A549 (cell line): ENCODE results near the gene TBC1D14. TPM values are rescaled to one million over a fixed set of nuclear protein-coding genes. Genes with fewer than 3 reads are reported as not detected.

ENCODE experiments used
- ATAC-seq, 2 experiments: fragments of 200-7000 bp in 1 of 2; fragments of >200 bp in 1 of 2; cut with Nextera tagmentation in 1 of 2; cut with Tn5 transposase in 1 of 2; 3 replicates each; pipeline versions ENCODE4 v1.8.0 to v1.9.1; 2018 to 2020; ENCODE audit warnings: mild to moderate bottlenecking in 1 of 2, moderate library complexity in 1 of 2
- CTCF ChIA-PET: fragments of 300-600 bp; sonication (Branson Sonifier 250); formaldehyde crosslinking; extraction: SDS; loops from one replicate; lab custom pipeline; 2021; ENCODE audit warnings: antibody characterized with exemption, inconsistent platforms; lab: Yijun Ruan, JAX
- POLR2A ChIA-PET: fragments of 350-600 bp; formaldehyde crosslinking; extraction: SDS; loops from one replicate; lab custom pipeline; 2021; ENCODE audit warnings: antibody characterized with exemption, inconsistent platforms; lab: Yijun Ruan, JAX
- DNase-seq, 2 experiments: peaks; one replicate each; pipeline versions ENCODE4 v3.0.0 to v3.0.0-alpha.2; 2011 to 2016; ENCODE audit warnings: low read depth in 1 of 2, low spot score in 1 of 2
- FAIRE-seq: peaks from 2 replicates; lab custom pipeline; 2011; peaks lifted over from hg19 to GRCh38; lab: Jason Lieb, UNC
- H3K27ac ChIP-seq, 2 experiments: fragments of >200 bp; sonication (Bioruptor Twin); formaldehyde crosslinking; 3 replicates each; pipeline ENCODE4 v1.5.1; 2016 to 2017
- H3K4me1 ChIP-seq: fragments of >200 bp; sonication (Bioruptor Twin); formaldehyde crosslinking; 3 replicates; pipeline ENCODE4 v1.6.1; 2016
- H3K4me2 ChIP-seq: fragments of >200 bp; sonication (Bioruptor Twin); formaldehyde crosslinking; 3 replicates; pipeline ENCODE4 v1.6.1; 2016
- H3K4me3 ChIP-seq: fragments of >200 bp; sonication (Bioruptor Twin); formaldehyde crosslinking; 3 replicates; pipeline ENCODE4 v1.5.1; 2016
- H3K9me3 ChIP-seq: fragments of >200 bp; sonication (Bioruptor Twin); formaldehyde crosslinking; 3 replicates; pipeline ENCODE4 v1.6.1; 2016
- BHLHE40 ChIP-seq: IDR thresholded peaks from 2 replicates; pipeline ENCODE4 v1.6.1; 2012; ENCODE audit warnings: low read depth, low read length, inconsistent platforms
- EHMT2 ChIP-seq: fragments of 200-600 bp; sonication (generic); IDR thresholded peaks from 2 replicates; pipeline ENCODE4 v1.6.1; 2016; ENCODE audit warnings: antibody characterized with exemption, low read depth, mild to moderate bottlenecking, moderate library complexity
- EP300 ChIP-seq, 2 experiments: fragments of >200 bp; sonication (Bioruptor Twin); formaldehyde crosslinking; IDR thresholded peaks; 2 replicates in 1 of 2; 3 replicates in 1 of 2; pipeline ENCODE4 v1.6.1; 2016 to 2017
- ESRRA ChIP-seq: fragments of 150-350 bp; IDR thresholded peaks from 2 replicates; pipeline ENCODE4 v1.6.1; 2014; ENCODE audit warnings: mild to moderate bottlenecking, low read length, borderline replicate concordance
- FOSB ChIP-seq: fragments of 250-450 bp; sonication (Bioruptor Pico); IDR thresholded peaks from 2 replicates; pipeline ENCODE4 v1.5.0; 2020; ENCODE audit warnings: mild to moderate bottlenecking, moderate library complexity
- FOSL2 ChIP-seq, 2 experiments: fragments of 450-650 bp in 1 of 2; fragments of >200 bp in 1 of 2; sonication (Bioruptor Twin) in 1 of 2; formaldehyde crosslinking; IDR thresholded peaks; 2 replicates each; pipeline versions ENCODE4 v1.5.0 to v1.6.1; 2016 to 2020; ENCODE audit warnings: mild to moderate bottlenecking in 1 of 2, moderate library complexity in 1 of 2
- GATA3 ChIP-seq: IDR thresholded peaks from 2 replicates; pipeline ENCODE4 v1.6.1; 2012; ENCODE audit warnings: borderline replicate concordance
- HDAC2 ChIP-seq: fragments of 200-600 bp; sonication (generic); IDR thresholded peaks from 2 replicates; pipeline ENCODE4 v1.6.1; 2016
- HEYL ChIP-seq: fragments of 250-450 bp; sonication (Bioruptor Pico); IDR thresholded peaks from 2 replicates; pipeline ENCODE4 v1.8.0; 2021; ENCODE audit warnings: mild to moderate bottlenecking, moderate library complexity
- HOXB5 ChIP-seq: fragments of 250-450 bp; sonication (Bioruptor Pico); IDR thresholded peaks from 2 replicates; pipeline ENCODE4 v1.5.0; 2020; ENCODE audit warnings: mild to moderate bottlenecking, moderate library complexity
- JUN ChIP-seq, 2 experiments: fragments of >200 bp; sonication (Bioruptor Twin); formaldehyde crosslinking; IDR thresholded peaks; 2 replicates in 1 of 2; 3 replicates in 1 of 2; pipeline ENCODE4 v1.6.1; 2016 to 2017
- JUNB ChIP-seq: fragments of >200 bp; sonication (Bioruptor Twin); formaldehyde crosslinking; IDR thresholded peaks from 2 replicates; pipeline ENCODE4 v1.6.1; 2016
- KDM1A ChIP-seq: fragments of 200-600 bp; sonication (generic); IDR thresholded peaks from 2 replicates; pipeline ENCODE4 v1.6.1; 2016; ENCODE audit warnings: low read depth, mild to moderate bottlenecking
- KDM5A ChIP-seq: fragments of 200-600 bp; sonication (generic); IDR thresholded peaks from 2 replicates; pipeline ENCODE4 v1.6.1; 2016; ENCODE audit warnings: antibody characterized with exemption, mild to moderate bottlenecking
- MAFK ChIP-seq: fragments of 450-650 bp; IDR thresholded peaks from 2 replicates; pipeline ENCODE4 v1.6.1; 2014; ENCODE audit not compliant: partially characterized antibody
- POLR2A ChIP-seq: IDR thresholded peaks from 2 replicates; pipeline ENCODE4 v1.6.1; 2012; ENCODE audit warnings: mild to moderate bottlenecking, low read length
- POLR2AphosphoS2 ChIP-seq: conservative IDR thresholded peaks from 2 replicates; pipeline ENCODE4 v1.6.1; 2012; ENCODE audit warnings: low read length, improper control_type of control experiment, inconsistent platforms
- RCOR1 ChIP-seq: fragments of 150-350 bp; IDR thresholded peaks from 2 replicates; pipeline ENCODE4 v1.6.1; 2014; ENCODE audit warnings: antibody characterized with exemption, low read length, low read depth
- SMC3 ChIP-seq: fragments of >200 bp; sonication (Bioruptor Twin); formaldehyde crosslinking; IDR thresholded peaks from 3 replicates; pipeline ENCODE4 v1.6.1; 2018; ENCODE audit warnings: inconsistent platforms
- SREBF2 ChIP-seq: fragments of 450-650 bp; IDR thresholded peaks from 2 replicates; pipeline ENCODE4 v1.6.1; 2014; ENCODE audit warnings: mild to moderate bottlenecking, moderate library complexity
- TP53 ChIP-seq: fragments of 250-450 bp; sonication (Bioruptor Pico); IDR thresholded peaks from 2 replicates; pipeline ENCODE4 v1.5.0; 2021; ENCODE audit warnings: mild to moderate bottlenecking, moderate library complexity
- ZSCAN20 ChIP-seq: fragments of 250-450 bp; sonication (Bioruptor Pico); IDR thresholded peaks from 2 replicates; pipeline ENCODE4 v1.8.0; 2022; ENCODE audit warnings: mild to moderate bottlenecking, moderate library complexity
- WGBS: methylation state at CpG from one replicate; pipeline ENCODE4 v1.1.6; 2017; ENCODE audit errors: missing lambda C conversion rate; 5-methylcytosine and 5-hydroxymethylcytosine counted together
- polyA plus RNA-seq, 4 experiments: library from polyadenylated mRNA; depleted of rRNA in 3 of 4; stranded (reverse); fragments of >200 nt; fragmentation: RNase III in 1 of 4; extraction: RNeasy Plus Mini Kit Qiagen cat#74134 plus additional on column Dnase treatment in 1 of 4; gene quantifications; 2 replicates in 3 of 4; 3 replicates in 1 of 4; pipeline ENCODE4 v1.2.3, GENCODE V29; 2011 to 2017
- TF ChIP-seq, protein P1 (sequence below): fragments of 450-650 bp; IDR thresholded peaks from 2 replicates; pipeline ENCODE4 v1.6.1; 2014; ENCODE audit warnings: antibody characterized with exemption
- TF ChIP-seq, protein P2 (sequence below): fragments of 250-450 bp; sonication (Bioruptor Pico); IDR thresholded peaks from 2 replicates; pipeline ENCODE4 v1.5.0; 2020; ENCODE audit warnings: low read depth, mild to moderate bottlenecking, moderate library complexity
- TF ChIP-seq, protein P3 (sequence below): fragments of 250-450 bp; sonication (Bioruptor Pico); IDR thresholded peaks from 2 replicates; pipeline ENCODE4 v1.5.0; 2021; ENCODE audit warnings: mild to moderate bottlenecking, moderate library complexity, borderline replicate concordance
- TF ChIP-seq, protein P4 (sequence below): fragments of 150-350 bp; IDR thresholded peaks from 2 replicates; pipeline ENCODE4 v1.6.1; 2014; ENCODE audit warnings: low read depth, mild to moderate bottlenecking, low read length
- TF ChIP-seq, protein P5 (sequence below): fragments of 200-600 bp; sonication (generic); IDR thresholded peaks from 2 replicates; pipeline ENCODE4 v1.6.1; 2016; ENCODE audit warnings: antibody characterized with exemption, mild to moderate bottlenecking, moderate library complexity

Gene TBC1D14
- polyA plus RNA-seq, 2 of the 4 experiments (the other 2 are of a cell fraction), result 30.2 to 39.0 TPM

DNA sequence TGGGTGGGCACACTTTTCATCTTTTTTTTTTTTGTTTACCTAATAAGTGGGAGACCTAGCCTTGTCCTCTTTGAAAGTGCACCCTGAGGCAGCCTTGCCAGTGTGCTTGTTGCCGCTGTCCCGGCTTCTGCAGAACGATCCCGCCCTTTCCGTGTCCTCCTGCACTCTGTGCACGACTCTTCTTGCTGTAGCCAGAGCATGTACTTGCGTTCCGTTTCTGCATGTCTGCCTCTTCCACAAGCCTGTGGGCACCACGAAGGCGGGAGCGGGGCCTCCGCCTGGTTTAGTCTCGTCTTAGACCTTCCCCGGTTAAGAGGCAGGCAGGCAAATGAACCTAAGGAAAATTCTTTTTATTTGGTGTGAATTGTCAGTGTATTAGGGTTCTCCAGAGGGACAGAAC lies 32.6 kb upstream of the TBC1D14 start:
- ChIA-PET CTCF (interaction anchor here (0.6 to 6.4 kb wide), 3 partner anchors 9 to 344 kb away, joined by 3 to 168 read pairs (median 4); partner anchors contain the start of gene BLOC1S4), POLR2A (no interaction called here)
- FAIRE-seq (no peak), ATAC-seq (no peak), DNase-seq (no peak)
- TF ChIP-seq JUN (IDR thresholded peaks at IDR 0.05), result no peak
- no peak for TF ChIP-seq EHMT2
- TF ChIP-seq, protein P1, sequence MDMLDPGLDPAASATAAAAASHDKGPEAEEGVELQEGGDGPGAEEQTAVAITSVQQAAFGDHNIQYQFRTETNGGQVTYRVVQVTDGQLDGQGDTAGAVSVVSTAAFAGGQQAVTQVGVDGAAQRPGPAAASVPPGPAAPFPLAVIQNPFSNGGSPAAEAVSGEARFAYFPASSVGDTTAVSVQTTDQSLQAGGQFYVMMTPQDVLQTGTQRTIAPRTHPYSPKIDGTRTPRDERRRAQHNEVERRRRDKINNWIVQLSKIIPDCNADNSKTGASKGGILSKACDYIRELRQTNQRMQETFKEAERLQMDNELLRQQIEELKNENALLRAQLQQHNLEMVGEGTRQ, result no peak
- TF ChIP-seq MAFK, result no peak
- no peak for TF ChIP-seq KDM1A
- H3K9me3 ChIP-seq, result no peaks in the 10 kb centered on the region
- no peak overlapping the region for H3K27ac ChIP-seq
- H3K4me1 ChIP-seq, result no peaks in the 10 kb centered on the region
- no peak overlapping the region for H3K4me2 ChIP-seq
- no peak overlapping the region for H3K4me3 ChIP-seq
- 94% methylated on average over 14 of the region's 14 CpGs for WGBS

DNA sequence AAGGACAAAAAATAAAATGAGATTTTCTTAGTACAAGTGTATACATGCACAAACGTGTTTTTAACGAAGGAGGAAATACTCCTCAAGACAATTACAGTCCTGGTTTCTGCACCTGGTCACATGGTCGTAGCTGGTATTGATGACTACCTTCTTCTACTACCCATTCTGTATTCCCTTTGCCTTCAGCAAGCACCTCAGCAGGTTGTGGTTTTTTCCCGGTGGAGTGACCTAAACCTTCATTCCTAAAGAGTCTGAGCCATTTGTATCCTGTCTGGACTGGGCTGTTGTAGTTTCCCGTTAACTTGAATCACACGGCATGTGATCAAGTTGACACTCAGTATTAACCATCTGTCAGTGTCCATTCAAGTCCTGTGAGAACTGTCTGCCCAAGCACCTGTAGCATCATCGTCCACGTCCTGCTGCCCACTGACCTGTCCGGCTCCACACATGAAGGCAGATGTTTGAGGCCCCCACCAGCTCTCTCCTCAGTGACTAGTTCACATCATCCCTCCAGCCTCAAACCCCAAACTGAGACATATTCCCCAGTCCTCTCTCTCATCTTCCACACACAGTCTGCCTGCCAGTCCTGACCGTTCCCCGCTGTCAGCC lies 31.1 kb upstream of the TBC1D14 start:
- WGBS, result 86% methylated on average over 11 of the region's 11 CpGs
- ATAC-seq (no peak), DNase-seq (no peak), FAIRE-seq (no peak)
- ChIA-PET CTCF (interaction anchor here (1.9 kb wide), 1 partner anchor 158 kb away, joined by 7 read pairs; no protein-coding TSS in a partner anchor), POLR2A (no interaction called here)
- Histone ChIP-seq H3K9me3 (no peaks in the 10 kb centered on the region), H3K4me1 (no peaks in the 10 kb centered on the region), H3K4me2 (no peak overlapping the region), H3K4me3 (no peak overlapping the region), H3K27ac (no peak overlapping the region)
- TF ChIP-seq HDAC2 (no peak), FOSB (CRISPR knock-in tag) (no peak), HOXB5 (CRISPR knock-in tag) (no peak), TP53 (no peak), SMC3 (no peak), ESRRA (no peak), EHMT2 (no peak), HEYL (no peak), FOSL2 (IDR thresholded peaks at IDR 0.05) (no peak), FOSL2 (CRISPR knock-in tag; IDR thresholded peaks at IDR 0.05) (no peak), POLR2AphosphoS2 (no peak), BHLHE40 (no peak), GATA3 (no peak), EP300 (IDR thresholded peaks at IDR 0.05) (no peak), KDM5A (no peak), ZSCAN20 (CRISPR knock-in tag) (no peak), JUNB (no peak), POLR2A (no peak)
- TF ChIP-seq, protein P2, sequence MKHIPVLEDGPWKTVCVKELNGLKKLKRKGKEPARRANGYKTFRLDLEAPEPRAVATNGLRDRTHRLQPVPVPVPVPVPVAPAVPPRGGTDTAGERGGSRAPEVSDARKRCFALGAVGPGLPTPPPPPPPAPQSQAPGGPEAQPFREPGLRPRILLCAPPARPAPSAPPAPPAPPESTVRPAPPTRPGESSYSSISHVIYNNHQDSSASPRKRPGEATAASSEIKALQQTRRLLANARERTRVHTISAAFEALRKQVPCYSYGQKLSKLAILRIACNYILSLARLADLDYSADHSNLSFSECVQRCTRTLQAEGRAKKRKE (CRISPR knock-in tag), result no peak
- TF ChIP-seq, protein P3, sequence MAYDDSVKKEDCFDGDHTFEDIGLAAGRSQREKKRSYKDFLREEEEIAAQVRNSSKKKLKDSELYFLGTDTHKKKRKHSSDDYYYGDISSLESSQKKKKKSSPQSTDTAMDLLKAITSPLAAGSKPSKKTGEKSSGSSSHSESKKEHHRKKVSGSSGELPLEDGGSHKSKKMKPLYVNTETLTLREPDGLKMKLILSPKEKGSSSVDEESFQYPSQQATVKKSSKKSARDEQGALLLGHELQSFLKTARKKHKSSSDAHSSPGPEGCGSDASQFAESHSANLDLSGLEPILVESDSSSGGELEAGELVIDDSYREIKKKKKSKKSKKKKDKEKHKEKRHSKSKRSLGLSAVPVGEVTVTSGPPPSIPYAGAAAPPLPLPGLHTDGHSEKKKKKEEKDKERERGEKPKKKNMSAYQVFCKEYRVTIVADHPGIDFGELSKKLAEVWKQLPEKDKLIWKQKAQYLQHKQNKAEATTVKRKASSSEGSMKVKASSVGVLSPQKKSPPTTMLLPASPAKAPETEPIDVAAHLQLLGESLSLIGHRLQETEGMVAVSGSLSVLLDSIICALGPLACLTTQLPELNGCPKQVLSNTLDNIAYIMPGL (CRISPR knock-in tag), result no peak

DNA sequence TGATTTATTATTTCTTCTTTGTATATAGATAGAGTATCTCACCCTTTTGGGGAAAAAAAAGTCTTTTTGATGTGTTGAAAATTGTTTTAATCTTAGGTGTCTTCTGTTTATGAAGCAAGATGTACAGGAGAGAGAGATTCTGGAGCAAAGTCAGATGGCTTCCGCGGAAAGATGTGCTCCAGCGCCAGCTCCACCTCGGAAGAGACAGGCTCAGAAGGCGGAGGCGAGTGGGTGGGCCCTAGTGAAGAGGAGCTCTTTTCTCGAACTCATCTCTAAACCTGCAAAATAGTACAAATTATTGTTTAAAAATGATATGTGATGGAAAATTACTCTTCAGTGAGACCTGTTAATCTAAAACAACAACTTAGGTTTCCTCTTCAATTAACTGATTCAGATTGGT lies 28.9 kb upstream of the TBC1D14 start:
- H3K27ac ChIP-seq, result no peak overlapping the region
- ChIA-PET POLR2A (no interaction called here), CTCF (no interaction called here)
- no peaks in the 10 kb centered on the region for H3K9me3 ChIP-seq
- no peak overlapping the region for H3K4me3 ChIP-seq
- FAIRE-seq (no peak), ATAC-seq (no peak), DNase-seq (no peak)
- H3K4me2 ChIP-seq, result no peak overlapping the region
- peaks cover 3% of the 10 kb centered on the region; the same call in 1 of the 3 replicates for H3K4me1 ChIP-seq
- 88% methylated on average over 7 of the region's 7 CpGs for WGBS
- TF ChIP-seq KDM5A (no peak), FOSB (CRISPR knock-in tag) (no peak), SREBF2 (no peak), RCOR1 (no peak)
- TF ChIP-seq, protein P4, sequence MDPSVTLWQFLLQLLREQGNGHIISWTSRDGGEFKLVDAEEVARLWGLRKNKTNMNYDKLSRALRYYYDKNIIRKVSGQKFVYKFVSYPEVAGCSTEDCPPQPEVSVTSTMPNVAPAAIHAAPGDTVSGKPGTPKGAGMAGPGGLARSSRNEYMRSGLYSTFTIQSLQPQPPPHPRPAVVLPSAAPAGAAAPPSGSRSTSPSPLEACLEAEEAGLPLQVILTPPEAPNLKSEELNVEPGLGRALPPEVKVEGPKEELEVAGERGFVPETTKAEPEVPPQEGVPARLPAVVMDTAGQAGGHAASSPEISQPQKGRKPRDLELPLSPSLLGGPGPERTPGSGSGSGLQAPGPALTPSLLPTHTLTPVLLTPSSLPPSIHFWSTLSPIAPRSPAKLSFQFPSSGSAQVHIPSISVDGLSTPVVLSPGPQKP, result no peak
- TF ChIP-seq, protein P5, sequence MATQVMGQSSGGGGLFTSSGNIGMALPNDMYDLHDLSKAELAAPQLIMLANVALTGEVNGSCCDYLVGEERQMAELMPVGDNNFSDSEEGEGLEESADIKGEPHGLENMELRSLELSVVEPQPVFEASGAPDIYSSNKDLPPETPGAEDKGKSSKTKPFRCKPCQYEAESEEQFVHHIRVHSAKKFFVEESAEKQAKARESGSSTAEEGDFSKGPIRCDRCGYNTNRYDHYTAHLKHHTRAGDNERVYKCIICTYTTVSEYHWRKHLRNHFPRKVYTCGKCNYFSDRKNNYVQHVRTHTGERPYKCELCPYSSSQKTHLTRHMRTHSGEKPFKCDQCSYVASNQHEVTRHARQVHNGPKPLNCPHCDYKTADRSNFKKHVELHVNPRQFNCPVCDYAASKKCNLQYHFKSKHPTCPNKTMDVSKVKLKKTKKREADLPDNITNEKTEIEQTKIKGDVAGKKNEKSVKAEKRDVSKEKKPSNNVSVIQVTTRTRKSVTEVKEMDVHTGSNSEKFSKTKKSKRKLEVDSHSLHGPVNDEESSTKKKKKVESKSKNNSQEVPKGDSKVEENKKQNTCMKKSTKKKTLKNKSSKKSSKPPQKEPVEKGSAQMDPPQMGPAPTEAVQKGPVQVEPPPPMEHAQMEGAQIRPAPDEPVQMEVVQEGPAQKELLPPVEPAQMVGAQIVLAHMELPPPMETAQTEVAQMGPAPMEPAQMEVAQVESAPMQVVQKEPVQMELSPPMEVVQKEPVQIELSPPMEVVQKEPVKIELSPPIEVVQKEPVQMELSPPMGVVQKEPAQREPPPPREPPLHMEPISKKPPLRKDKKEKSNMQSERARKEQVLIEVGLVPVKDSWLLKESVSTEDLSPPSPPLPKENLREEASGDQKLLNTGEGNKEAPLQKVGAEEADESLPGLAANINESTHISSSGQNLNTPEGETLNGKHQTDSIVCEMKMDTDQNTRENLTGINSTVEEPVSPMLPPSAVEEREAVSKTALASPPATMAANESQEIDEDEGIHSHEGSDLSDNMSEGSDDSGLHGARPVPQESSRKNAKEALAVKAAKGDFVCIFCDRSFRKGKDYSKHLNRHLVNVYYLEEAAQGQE, result no peak
